Natural killer cell (primary cell): ENCODE data around the gene HTR7. TPM values are rescaled to one million over a fixed set of nuclear protein-coding genes. Genes with fewer than 3 reads are reported as not detected.
A peak's percentile ranks its signal among the peaks of the same experiment; 100 is the strongest.

Source experiments
- ATAC-seq, 3 donors: fragments of 150-1000 bp in 2 of 3; fragments of 200-7000 bp in 1 of 3; cut with Tn5 transposase; 1 replicate in 1 of 3; 2 replicates in 2 of 3; pipeline ENCODE4 v1.10.0; 2021; ENCODE audit warnings: mild to moderate bottlenecking in 2 of 3, moderate library complexity in 2 of 3
- DNase-seq, 2 donors: peaks; one replicate each; pipeline versions ENCODE4 v3.0.0 to v3.0.0-alpha.2; 2013 to 2021; ENCODE audit warnings: mixed read lengths in 1 of 2
- H3K27ac ChIP-seq: one replicate; pipeline ENCODE4 v1.5.1; 2013; ENCODE audit warnings: mild to moderate bottlenecking, low read length
- H3K27me3 ChIP-seq: one replicate; pipeline ENCODE4 v1.6.1; 2013; ENCODE audit warnings: low read length; ENCODE audit not compliant: control insufficient read depth, insufficient read depth
- H3K36me3 ChIP-seq: one replicate; pipeline ENCODE4 v1.6.1; 2013; ENCODE audit warnings: low read length; ENCODE audit not compliant: control insufficient read depth, insufficient read depth
- H3K4me1 ChIP-seq: one replicate; pipeline ENCODE4 v1.6.1; 2013; ENCODE audit warnings: low read length; ENCODE audit not compliant: control insufficient read depth, insufficient read depth
- H3K4me3 ChIP-seq: one replicate; pipeline ENCODE4 v1.5.1; 2013; ENCODE audit warnings: low read length
- H3K9me3 ChIP-seq: one replicate; pipeline ENCODE4 v1.6.1; 2013; ENCODE audit warnings: low read length; ENCODE audit not compliant: control insufficient read depth, insufficient read depth
- H3K27ac Mint-ChIP-seq, 2 donors: one replicate each; pipeline ENCODE4 v1.8.0; 2022; ENCODE audit warnings: mild to moderate bottlenecking in 2 of 2, mixed read lengths in 2 of 2, moderate library complexity in 1 of 2
- H3K27me3 Mint-ChIP-seq, 2 donors: one replicate each; pipeline ENCODE4 v1.8.0; 2022; ENCODE audit warnings: low read depth in 2 of 2, mixed read lengths in 2 of 2
- H3K36me3 Mint-ChIP-seq: one replicate; pipeline ENCODE4 v1.8.0; 2022; ENCODE audit warnings: mixed read lengths
- H3K4me1 Mint-ChIP-seq, 2 donors: one replicate each; pipeline ENCODE4 v1.8.0; 2022; ENCODE audit warnings: mixed read lengths in 2 of 2
- H3K4me3 Mint-ChIP-seq: one replicate; pipeline ENCODE4 v1.8.0; 2022; ENCODE audit warnings: mild to moderate bottlenecking, moderate library complexity, mixed read lengths
- H3K9me3 Mint-ChIP-seq, 2 donors: one replicate each; pipeline ENCODE4 v1.8.0; 2022; ENCODE audit warnings: mixed read lengths in 2 of 2
- CTCF ChIP-seq: fragments of 200-600 bp; IDR thresholded peaks from one replicate; pipeline ENCODE4 v1.8.0; 2022; ENCODE audit warnings: antibody characterized with exemption
- WGBS: methylation state at CpG from one replicate; pipeline ENCODE4 v1.1.7; 2013; ENCODE audit warnings: missing lambda C conversion rate; ENCODE audit not compliant: insufficient coverage; 5-methylcytosine and 5-hydroxymethylcytosine counted together
- intact Hi-C: fragments of 100-400 bp; cut with micrococcal nuclease; formaldehyde crosslinking; loops from one replicate; pipeline ENCODE4 v1.14.2; 2022
- total RNA-seq, 4 donors: library from RNA; stranded (reverse); fragments of 120-200 nt in 1 of 4; gene quantifications; one replicate each; pipeline versions ENCODE4 v1.2.3 to v1.2.4, GENCODE V29; 2013 to 2022

The HTR7 gene
- total RNA-seq, 3 donors from 2014 or later (not counting 1 experiment from before 2014, with no cell fraction given): 0.11 to 0.20 TPM; not detected in 1

- WGBS: 38% methylated on average over 2 of the region's 2 CpGs
- Histone ChIP-seq H3K27me3 (peaks cover 6% of the 10 kb centered on the region), H3K36me3 (no peaks in the 10 kb centered on the region), H3K27ac (no peak overlapping the region), H3K9me3 (no peaks in the 10 kb centered on the region), H3K4me3 (no peak overlapping the region), H3K4me1 (peaks cover 5% of the 10 kb centered on the region)
- no peaks in the 10 kb centered on the region for H3K36me3 Mint-ChIP-seq
- ATAC-seq: no peak
- intact Hi-C loops: loop anchor here (1.0 kb wide), 1 partner anchor 1070 kb away; no protein-coding TSS in a partner anchor
- no peak overlapping the region for H3K4me3 Mint-ChIP-seq
- no peak overlapping the region for H3K27ac Mint-ChIP-seq
- peak in 1 of 2 donors; percentile 46 for DNase-seq
- H3K4me1 Mint-ChIP-seq: peaks cover 4 to 5% of the 10 kb centered on the region in 2 donors
- TF ChIP-seq CTCF: peak; percentile 50
- H3K27me3 Mint-ChIP-seq: peaks cover 35 to 46% of the 10 kb centered on the region in 2 donors
- H3K9me3 Mint-ChIP-seq: no peaks in the 10 kb centered on the region
These were observed 5.2 kb upstream of the HTR7 start for GRCh38 chr10:90862908-90863514.

- ATAC-seq (no peak), DNase-seq (no peak)
- no peaks in the 10 kb centered on the region for H3K9me3 ChIP-seq
- TF ChIP-seq CTCF: no peak
- no peaks in the 10 kb centered on the region for H3K36me3 ChIP-seq
- Mint-ChIP-seq H3K4me3 (no peak overlapping the region), H3K27me3 (peaks cover 35 to 37% of the 10 kb centered on the region in 2 donors), H3K36me3 (no peaks in the 10 kb centered on the region), H3K27ac (no peak overlapping the region), H3K9me3 (no peaks in the 10 kb centered on the region), H3K4me1 (peaks cover 11 to 12% of the 10 kb centered on the region in 2 donors)
- peaks cover 14% of the 10 kb centered on the region for H3K4me1 ChIP-seq
- intact Hi-C loops: no loop called here
- no peak overlapping the region for H3K27ac ChIP-seq
- no peak overlapping the region for H3K4me3 ChIP-seq
- 59% methylated on average over 1 of the region's 1 CpG for WGBS
- H3K27me3 ChIP-seq: peaks cover 17% of the 10 kb centered on the region
These were observed 3.0 kb upstream of the HTR7 start for GRCh38 chr10:90860790-90861189.

- Histone ChIP-seq H3K9me3 (no peaks in the 10 kb centered on the region), H3K36me3 (no peaks in the 10 kb centered on the region), H3K4me3 (no peak overlapping the region), H3K4me1 (peaks cover 14% of the 10 kb centered on the region), H3K27ac (no peak overlapping the region), H3K27me3 (peaks cover 29% of the 10 kb centered on the region)
- 93% methylated on average over 2 of the region's 5 CpGs for WGBS
- H3K4me1 Mint-ChIP-seq: peaks cover 11 to 12% of the 10 kb centered on the region in 2 donors
- intact Hi-C loops: no loop called here
- DNase-seq (no peak), ATAC-seq (peak in 1 of 3 donors; percentile 26)
- no peaks in the 10 kb centered on the region for H3K36me3 Mint-ChIP-seq
- no peaks in the 10 kb centered on the region for H3K9me3 Mint-ChIP-seq
- H3K27me3 Mint-ChIP-seq: peaks cover 43 to 45% of the 10 kb centered on the region in 2 donors
- H3K27ac Mint-ChIP-seq: no peak overlapping the region
- peak overlapping the region; percentile 90 for H3K4me3 Mint-ChIP-seq
- no peak for TF ChIP-seq CTCF
These were observed 1.5 kb upstream of the HTR7 start for GRCh38 chr10:90859321-90859751.
